ENCODE measurements around the gene WDR12. TPM values are rescaled to one million over a fixed set of nuclear protein-coding genes. Genes with fewer than 3 reads are reported as not detected.

Gene WDR12
- total RNA-seq, 2 experiments from 2014 or later = 41.3 to 42.1 TPM

DNA sequence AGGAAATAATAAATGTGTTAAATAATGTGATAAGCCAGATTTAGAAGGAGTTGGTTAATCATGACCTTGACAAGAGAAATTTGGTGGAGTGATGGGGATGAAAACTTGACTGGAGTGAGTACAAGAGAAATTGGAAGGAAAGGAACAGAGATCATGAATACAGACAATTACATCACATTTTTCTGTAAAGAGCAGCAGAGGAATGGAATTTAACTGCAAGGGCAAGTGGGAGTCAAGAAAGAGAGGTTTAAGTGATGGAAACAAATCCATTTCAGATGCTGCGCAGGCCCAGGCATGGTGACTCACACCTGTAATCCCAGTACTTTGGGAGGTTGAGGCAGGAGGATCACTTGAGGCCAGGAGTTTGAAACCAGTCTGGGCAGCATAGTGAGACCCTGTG, 86.6 kb downstream of the WDR12 start:
- Mint-ChIP-seq H3K36me3 (ENCODE audit: low read depth) (no peaks in the 10 kb centered on the region), H3K4me1 (no peaks in the 10 kb centered on the region), H3K9me3 (no peaks in the 10 kb centered on the region), H3K27me3 (no peaks in the 10 kb centered on the region), H3K4me3 (no peak overlapping the region), H3K27ac (no peak overlapping the region)
- no peak for DNase-seq
- ChIA-PET POLR2A (no interaction called here), CTCF (no interaction called here)

Other genes with a start within 250 kb of the WDR12 start
- 1 to 10 TPM; 3.1 to 5.6 TPM for gene ICA1L, start 39.9 kb downstream of the WDR12 start, total RNA-seq
- gene CARF, start 602 bp upstream of the WDR12 start, total RNA-seq = 10 to 100 TPM; 11.9 to 12.3 TPM
- 10 to 100 TPM; 11.6 to 13.3 TPM for gene NBEAL1, start 103.2 kb upstream of the WDR12 start, total RNA-seq

Measured in activated CD4-positive, alpha-beta memory T cell treated with anti-CD3 and anti-CD28 coated beads, Interleukin-2, amount 10 ng/mL, durations not matched to agents 7 days and 5 days (primary cell).